ENCODE results near the gene SHB.

GRCh38 chr9:37870081-37870798 is 198.8 kb downstream of the SHB start:
- TF ChIP-seq CTCF (IDR thresholded peaks at IDR 0.05) (no peak), POLR2A (IDR thresholded peaks at IDR 0.05) (no peak)

Measured in lower leg skin (tissue), 3 donors.